K562 (cell line): ENCODE results near the gene IFT122. TPM values are rescaled to one million over a fixed set of nuclear protein-coding genes. Genes with fewer than 3 reads are reported as not detected.

ENCODE experiments used
- FOXJ2 ChIP-seq: fragments of 200-800 bp; sonication (Bioruptor generic); IDR thresholded peaks from 2 replicates; pipeline ENCODE4 v1.6.1; 2016; ENCODE audit warnings: missing genetic modification characterization, missing compliant biosample characterization
- KLF1 ChIP-seq: fragments of 450-650 bp; IDR thresholded peaks from 2 replicates; pipeline ENCODE4 v1.6.1; 2016; ENCODE audit warnings: missing genetic modification characterization, missing compliant biosample characterization
- MBD2 ChIP-seq: sonication (generic); IDR thresholded peaks from 2 replicates; pipeline ENCODE4 v1.6.1; 2016; ENCODE audit warnings: low read depth, borderline replicate concordance
- SMAD4 ChIP-seq: fragments of 250-450 bp; sonication (Bioruptor Pico); conservative IDR thresholded peaks from 2 replicates; pipeline ENCODE4 v1.8.0; 2021; ENCODE audit warnings: inconsistent platforms, mild to moderate bottlenecking, moderate library complexity
- SUPT5H ChIP-seq: fragments of 450-650 bp; IDR thresholded peaks from 2 replicates; pipeline ENCODE4 v1.6.1; 2016
- ZNF143 ChIP-seq: sonication (generic); formaldehyde crosslinking; IDR thresholded peaks from 2 replicates; pipeline ENCODE4 v1.9.0; 2022; ENCODE audit warnings: mild to moderate bottlenecking, missing genetic modification reagents
- ZNF212 ChIP-seq: fragments of 450-650 bp; formaldehyde crosslinking; IDR thresholded peaks from 2 replicates; pipeline ENCODE4 v1.4.0; 2020; ENCODE audit warnings: mild to moderate bottlenecking
- polyA plus RNA-seq, 8 experiments: library from polyadenylated mRNA; depleted of rRNA in 4 of 8; stranded (reverse) in 5 of 8; unstranded in 3 of 8; fragments of >200 nt; fragmentation: Nextera tagmentation in 2 of 8; fragmentation: Illumina TruSeq in 1 of 8; extraction: Ambion mirVana in 2 of 8; extraction: Trizol in 1 of 8; gene quantifications; 2 replicates each; pipeline versions ENCODE4 v1.2.1 to v1.2.3, GENCODE V29; 2011 to 2014; ENCODE audit warnings: inconsistent platforms in 1 of 8, missing spikeins in 1 of 8
- total RNA-seq, 7 experiments: library from RNA; depleted of rRNA in 6 of 7; stranded (reverse); fragments of >200 nt in 6 of 7; fragmentation: Illumina TruSeq in 2 of 7; extraction: Trizol in 2 of 7; gene quantifications; 2 replicates each; pipeline versions ENCODE4 v1.2.1 to v1.2.3, GENCODE V29; 2011 to 2021; ENCODE audit warnings: low replicate concordance in 1 of 7
- TF ChIP-seq, protein P1 (sequence below): fragments of 450-650 bp; IDR thresholded peaks from 2 replicates; pipeline ENCODE4 v1.6.1; 2016; ENCODE audit warnings: low read depth
- TF ChIP-seq, protein P2 (sequence below): fragments of 250-450 bp; sonication (Bioruptor Pico); IDR thresholded peaks from 2 replicates; pipeline ENCODE4 v1.8.0; 2022; ENCODE audit warnings: inconsistent platforms
- TF ChIP-seq, protein P3 (sequence below): fragments of 250-450 bp; sonication (Bioruptor Pico); IDR thresholded peaks from 2 replicates; pipeline ENCODE4 v1.8.0; 2022; ENCODE audit warnings: inconsistent platforms, mild to moderate bottlenecking, moderate library complexity, borderline replicate concordance
- TF ChIP-seq, protein P4 (sequence below): sonication (generic); formaldehyde crosslinking; IDR thresholded peaks from 2 replicates; pipeline ENCODE4 v1.8.0; 2022; ENCODE audit warnings: missing genetic modification reagents, mild to moderate bottlenecking, borderline replicate concordance

Gene IFT122
- total and polyA plus RNA-seq, 9 of the 15 experiments (the other 6 are each of a cell fraction or from before 2014, with no cell fraction given) = 2.4 to 11.5 (median 7.7) TPM

DNA sequence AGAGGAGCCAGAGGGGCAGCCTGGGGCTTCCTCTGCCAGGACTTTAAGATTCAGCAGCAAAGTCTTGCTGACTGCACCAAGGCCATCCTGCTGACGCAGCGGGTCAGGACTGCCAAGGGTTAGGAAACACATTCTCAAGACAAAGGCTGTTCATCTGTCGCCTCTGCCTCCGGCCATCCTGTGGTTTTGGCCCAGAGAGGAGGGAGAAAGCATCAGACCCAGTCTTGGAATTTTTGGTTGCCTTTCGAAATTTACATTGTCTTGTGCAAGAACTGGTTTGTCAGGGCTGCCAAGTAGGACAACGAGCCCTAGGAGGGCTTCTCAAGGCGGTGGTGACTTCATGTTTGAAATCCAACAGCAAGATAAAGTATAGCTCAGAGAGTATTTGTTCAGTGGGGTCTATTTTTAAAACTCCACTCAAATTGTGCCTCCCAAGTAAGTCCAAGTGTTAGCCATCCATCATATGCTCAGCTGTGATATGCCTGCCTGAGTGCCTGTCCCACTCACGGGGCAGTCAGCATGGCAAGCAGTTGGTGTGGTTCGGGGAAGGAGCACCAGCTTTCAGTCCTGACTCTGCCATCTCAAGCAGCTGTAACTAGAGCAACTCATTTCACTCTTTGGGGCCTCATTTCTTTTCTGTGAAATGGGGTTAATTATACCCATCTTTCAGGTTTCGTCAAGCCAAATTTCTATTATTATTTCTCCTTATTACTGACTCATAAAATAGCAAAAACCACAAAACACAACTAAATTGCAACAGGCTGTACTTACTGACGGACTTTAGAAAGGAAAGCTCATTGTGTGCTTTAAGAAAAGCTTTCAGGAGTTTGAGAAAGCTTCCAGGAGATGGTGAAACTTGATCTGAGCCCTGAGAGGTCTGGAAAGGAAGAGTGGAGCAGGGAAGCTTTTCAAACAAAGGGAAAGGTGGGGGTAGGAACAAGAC is 46.0 kb downstream of the IFT122 start (continued):
- TF ChIP-seq, protein P1, sequence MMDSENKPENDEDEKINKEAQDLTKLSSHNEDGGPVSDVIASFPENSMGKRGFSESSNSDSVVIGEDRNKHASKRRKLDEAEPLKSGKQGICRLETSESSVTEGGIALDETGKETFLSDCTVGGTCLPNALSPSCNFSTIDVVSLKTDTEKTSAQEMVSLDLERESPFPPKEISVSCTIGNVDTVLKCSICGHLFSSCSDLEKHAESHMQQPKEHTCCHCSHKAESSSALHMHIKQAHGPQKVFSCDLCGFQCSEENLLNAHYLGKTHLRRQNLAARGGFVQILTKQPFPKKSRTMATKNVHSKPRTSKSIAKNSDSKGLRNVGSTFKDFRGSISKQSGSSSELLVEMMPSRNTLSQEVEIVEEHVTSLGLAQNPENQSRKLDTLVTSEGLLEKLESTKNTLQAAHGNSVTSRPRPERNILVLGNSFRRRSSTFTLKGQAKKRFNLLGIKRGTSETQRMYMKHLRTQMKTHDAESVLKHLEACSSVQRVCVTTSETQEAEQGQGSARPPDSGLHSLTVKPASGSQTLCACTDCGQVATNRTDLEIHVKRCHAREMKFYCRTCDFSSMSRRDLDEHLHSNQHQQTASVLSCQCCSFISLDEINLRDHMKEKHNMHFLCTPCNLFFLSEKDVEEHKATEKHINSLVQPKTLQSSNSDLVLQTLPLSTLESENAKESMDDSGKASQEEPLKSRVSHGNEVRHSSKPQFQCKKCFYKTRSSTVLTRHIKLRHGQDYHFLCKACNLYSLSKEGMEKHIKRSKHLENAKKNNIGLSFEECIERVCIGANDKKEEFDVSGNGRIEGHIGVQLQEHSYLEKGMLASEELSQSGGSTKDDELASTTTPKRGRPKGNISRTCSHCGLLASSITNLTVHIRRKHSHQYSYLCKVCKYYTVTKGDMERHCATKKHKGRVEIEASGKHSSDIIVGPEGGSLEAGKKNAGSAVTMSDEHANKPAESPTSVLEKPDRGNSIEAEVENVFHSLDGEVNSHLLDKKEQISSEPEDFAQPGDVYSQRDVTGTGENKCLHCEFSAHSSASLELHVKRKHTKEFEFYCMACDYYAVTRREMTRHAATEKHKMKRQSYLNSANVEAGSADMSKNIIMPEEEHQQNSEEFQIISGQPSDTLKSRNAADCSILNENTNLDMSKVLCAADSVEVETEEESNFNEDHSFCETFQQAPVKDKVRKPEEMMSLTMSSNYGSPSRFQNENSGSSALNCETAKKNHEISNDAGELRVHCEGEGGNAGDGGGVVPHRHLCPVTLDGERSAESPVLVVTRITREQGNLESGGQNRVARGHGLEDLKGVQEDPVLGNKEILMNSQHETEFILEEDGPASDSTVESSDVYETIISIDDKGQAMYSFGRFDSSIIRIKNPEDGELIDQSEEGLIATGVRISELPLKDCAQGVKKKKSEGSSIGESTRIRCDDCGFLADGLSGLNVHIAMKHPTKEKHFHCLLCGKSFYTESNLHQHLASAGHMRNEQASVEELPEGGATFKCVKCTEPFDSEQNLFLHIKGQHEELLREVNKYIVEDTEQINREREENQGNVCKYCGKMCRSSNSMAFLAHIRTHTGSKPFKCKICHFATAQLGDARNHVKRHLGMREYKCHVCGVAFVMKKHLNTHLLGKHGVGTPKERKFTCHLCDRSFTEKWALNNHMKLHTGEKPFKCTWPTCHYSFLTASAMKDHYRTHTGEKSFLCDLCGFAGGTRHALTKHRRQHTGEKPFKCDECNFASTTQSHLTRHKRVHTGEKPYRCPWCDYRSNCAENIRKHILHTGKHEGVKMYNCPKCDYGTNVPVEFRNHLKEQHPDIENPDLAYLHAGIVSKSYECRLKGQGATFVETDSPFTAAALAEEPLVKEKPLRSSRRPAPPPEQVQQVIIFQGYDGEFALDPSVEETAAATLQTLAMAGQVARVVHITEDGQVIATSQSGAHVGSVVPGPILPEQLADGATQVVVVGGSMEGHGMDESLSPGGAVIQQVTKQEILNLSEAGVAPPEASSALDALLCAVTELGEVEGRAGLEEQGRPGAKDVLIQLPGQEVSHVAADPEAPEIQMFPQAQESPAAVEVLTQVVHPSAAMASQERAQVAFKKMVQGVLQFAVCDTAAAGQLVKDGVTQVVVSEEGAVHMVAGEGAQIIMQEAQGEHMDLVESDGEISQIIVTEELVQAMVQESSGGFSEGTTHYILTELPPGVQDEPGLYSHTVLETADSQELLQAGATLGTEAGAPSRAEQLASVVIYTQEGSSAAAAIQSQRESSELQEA = no peak
- TF ChIP-seq SMAD4 (CRISPR knock-in tag) (no peak), FOXJ2 (tag) (no peak), ZNF143 (CRISPR knock-in tag) (no peak), ZNF212 (no peak), KLF1 (tag) (no peak), SUPT5H (no peak), MBD2 (no peak)
- TF ChIP-seq, protein P2, sequence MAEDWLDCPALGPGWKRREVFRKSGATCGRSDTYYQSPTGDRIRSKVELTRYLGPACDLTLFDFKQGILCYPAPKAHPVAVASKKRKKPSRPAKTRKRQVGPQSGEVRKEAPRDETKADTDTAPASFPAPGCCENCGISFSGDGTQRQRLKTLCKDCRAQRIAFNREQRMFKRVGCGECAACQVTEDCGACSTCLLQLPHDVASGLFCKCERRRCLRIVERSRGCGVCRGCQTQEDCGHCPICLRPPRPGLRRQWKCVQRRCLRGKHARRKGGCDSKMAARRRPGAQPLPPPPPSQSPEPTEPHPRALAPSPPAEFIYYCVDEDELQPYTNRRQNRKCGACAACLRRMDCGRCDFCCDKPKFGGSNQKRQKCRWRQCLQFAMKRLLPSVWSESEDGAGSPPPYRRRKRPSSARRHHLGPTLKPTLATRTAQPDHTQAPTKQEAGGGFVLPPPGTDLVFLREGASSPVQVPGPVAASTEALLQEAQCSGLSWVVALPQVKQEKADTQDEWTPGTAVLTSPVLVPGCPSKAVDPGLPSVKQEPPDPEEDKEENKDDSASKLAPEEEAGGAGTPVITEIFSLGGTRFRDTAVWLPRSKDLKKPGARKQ (CRISPR knock-in tag) = no peak
- TF ChIP-seq, protein P3, sequence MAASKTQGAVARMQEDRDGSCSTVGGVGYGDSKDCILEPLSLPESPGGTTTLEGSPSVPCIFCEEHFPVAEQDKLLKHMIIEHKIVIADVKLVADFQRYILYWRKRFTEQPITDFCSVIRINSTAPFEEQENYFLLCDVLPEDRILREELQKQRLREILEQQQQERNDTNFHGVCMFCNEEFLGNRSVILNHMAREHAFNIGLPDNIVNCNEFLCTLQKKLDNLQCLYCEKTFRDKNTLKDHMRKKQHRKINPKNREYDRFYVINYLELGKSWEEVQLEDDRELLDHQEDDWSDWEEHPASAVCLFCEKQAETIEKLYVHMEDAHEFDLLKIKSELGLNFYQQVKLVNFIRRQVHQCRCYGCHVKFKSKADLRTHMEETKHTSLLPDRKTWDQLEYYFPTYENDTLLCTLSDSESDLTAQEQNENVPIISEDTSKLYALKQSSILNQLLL (CRISPR knock-in tag) = no peak
- TF ChIP-seq, protein P4, sequence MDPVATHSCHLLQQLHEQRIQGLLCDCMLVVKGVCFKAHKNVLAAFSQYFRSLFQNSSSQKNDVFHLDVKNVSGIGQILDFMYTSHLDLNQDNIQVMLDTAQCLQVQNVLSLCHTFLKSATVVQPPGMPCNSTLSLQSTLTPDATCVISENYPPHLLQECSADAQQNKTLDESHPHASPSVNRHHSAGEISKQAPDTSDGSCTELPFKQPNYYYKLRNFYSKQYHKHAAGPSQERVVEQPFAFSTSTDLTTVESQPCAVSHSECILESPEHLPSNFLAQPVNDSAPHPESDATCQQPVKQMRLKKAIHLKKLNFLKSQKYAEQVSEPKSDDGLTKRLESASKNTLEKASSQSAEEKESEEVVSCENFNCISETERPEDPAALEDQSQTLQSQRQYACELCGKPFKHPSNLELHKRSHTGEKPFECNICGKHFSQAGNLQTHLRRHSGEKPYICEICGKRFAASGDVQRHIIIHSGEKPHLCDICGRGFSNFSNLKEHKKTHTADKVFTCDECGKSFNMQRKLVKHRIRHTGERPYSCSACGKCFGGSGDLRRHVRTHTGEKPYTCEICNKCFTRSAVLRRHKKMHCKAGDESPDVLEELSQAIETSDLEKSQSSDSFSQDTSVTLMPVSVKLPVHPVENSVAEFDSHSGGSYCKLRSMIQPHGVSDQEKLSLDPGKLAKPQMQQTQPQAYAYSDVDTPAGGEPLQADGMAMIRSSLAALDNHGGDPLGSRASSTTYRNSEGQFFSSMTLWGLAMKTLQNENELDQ (CRISPR knock-in tag) = no peak
